Neural progenitor cell (in vitro differentiated cells): ENCODE data around the gene SESN2.

ENCODE experiments used
- EZH2 ChIP-seq: fragments of 200-600 bp; sonication (generic); IDR thresholded peaks from 2 replicates; pipeline ENCODE4 v1.6.1; 2017; ENCODE audit warnings: antibody characterized with exemption, mild to moderate bottlenecking, moderate library complexity
- TF ChIP-seq, protein P1 (sequence below): fragments of 200-600 bp; sonication (generic); IDR thresholded peaks from 2 replicates; pipeline ENCODE4 v1.5.1; 2017; ENCODE audit warnings: antibody characterized with exemption, mild to moderate bottlenecking

DNA sequence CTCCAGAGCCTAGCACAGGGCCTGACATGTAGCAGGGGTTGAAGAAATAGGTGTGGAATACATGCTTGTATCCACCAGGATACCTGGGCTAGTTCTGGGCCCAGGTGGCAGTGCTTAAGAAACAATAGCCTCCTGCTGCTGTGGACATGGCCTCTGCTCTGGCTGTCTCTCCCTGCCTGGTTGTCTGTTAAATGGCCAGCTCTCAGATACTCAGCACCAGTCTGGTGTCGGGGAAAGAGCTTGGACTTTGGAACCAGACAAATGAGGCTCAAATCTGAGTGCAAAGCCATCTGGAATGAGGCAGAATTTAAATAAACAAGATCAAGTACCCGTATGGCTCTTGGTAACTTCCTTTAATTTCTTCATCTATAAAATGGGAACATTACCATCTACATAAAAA is 31.5 kb downstream of the SESN2 start:
- TF ChIP-seq EZH2 = no peak
- TF ChIP-seq, protein P1, sequence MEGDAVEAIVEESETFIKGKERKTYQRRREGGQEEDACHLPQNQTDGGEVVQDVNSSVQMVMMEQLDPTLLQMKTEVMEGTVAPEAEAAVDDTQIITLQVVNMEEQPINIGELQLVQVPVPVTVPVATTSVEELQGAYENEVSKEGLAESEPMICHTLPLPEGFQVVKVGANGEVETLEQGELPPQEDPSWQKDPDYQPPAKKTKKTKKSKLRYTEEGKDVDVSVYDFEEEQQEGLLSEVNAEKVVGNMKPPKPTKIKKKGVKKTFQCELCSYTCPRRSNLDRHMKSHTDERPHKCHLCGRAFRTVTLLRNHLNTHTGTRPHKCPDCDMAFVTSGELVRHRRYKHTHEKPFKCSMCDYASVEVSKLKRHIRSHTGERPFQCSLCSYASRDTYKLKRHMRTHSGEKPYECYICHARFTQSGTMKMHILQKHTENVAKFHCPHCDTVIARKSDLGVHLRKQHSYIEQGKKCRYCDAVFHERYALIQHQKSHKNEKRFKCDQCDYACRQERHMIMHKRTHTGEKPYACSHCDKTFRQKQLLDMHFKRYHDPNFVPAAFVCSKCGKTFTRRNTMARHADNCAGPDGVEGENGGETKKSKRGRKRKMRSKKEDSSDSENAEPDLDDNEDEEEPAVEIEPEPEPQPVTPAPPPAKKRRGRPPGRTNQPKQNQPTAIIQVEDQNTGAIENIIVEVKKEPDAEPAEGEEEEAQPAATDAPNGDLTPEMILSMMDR = no peak
